Upper lobe of left lung (tissue), 4 donors: ENCODE results near the gene BICRA.

Source experiments
- CTCF ChIP-seq, 6 experiments: fragments of 450-650 bp in 4 of 6; fragments of 200-600 bp in 2 of 6; sonication (generic) in 2 of 6; IDR thresholded peaks; one replicate each; pipeline ENCODE4 v1.5.1; 2016 to 2019; ENCODE audit warnings: antibody characterized with exemption in 6 of 6
- EP300 ChIP-seq, 4 donors: sonication (generic); formaldehyde crosslinking; IDR thresholded peaks; one replicate each; pipeline ENCODE4 v1.5.1; 2017; ENCODE audit warnings: antibody characterized with exemption in 4 of 4, control low read depth in 2 of 4
- POLR2A ChIP-seq, 4 donors: fragments of 450-650 bp; IDR thresholded peaks; one replicate each; pipeline ENCODE4 v1.5.1; 2016 to 2017; ENCODE audit warnings: antibody characterized with exemption in 4 of 4, mild to moderate bottlenecking in 2 of 4
- POLR2AphosphoS5 ChIP-seq, 2 donors: sonication (generic); formaldehyde crosslinking; IDR thresholded peaks; one replicate each; pipeline ENCODE4 v1.5.1; 2017; ENCODE audit warnings: antibody characterized with exemption in 2 of 2

GRCh38 chr19:47704024-47704423 lies 95.1 kb downstream of the BICRA start:
- TF ChIP-seq CTCF (IDR thresholded peaks at IDR 0.05), result no peak
- no peak for TF ChIP-seq POLR2AphosphoS5 (IDR thresholded peaks at IDR 0.05)
- no peak for TF ChIP-seq POLR2A (IDR thresholded peaks at IDR 0.05)
- TF ChIP-seq EP300 (IDR thresholded peaks at IDR 0.05), result no peak
